ACC112 (cell line): ENCODE results near the gene ZNF491.
"Not testable (repeated sequence)": the region's sequence is repeated elsewhere in the genome, so short reads cannot be mapped to it uniquely, and the experiment has no call there.

Experiments
- H2AFZ ChIP-seq: fragments of 200-600 bp; sonication (generic); one replicate; pipeline ENCODE4 v1.6.0; 2017; ENCODE audit warnings: antibody characterized with exemption, low read length; ENCODE audit not compliant: unreplicated experiment
- H3K27ac ChIP-seq: fragments of 200-600 bp; sonication (generic); 2 replicates; pipeline ENCODE4 v1.5.1; 2014; ENCODE audit warnings: low read depth, mild to moderate bottlenecking, antibody characterized with exemption, low read length, moderate library complexity
- H3K27me3 ChIP-seq: fragments of 200-600 bp; sonication (generic); 2 replicates; pipeline ENCODE4 v1.6.1; 2014; ENCODE audit warnings: mild to moderate bottlenecking, antibody characterized with exemption, low read length, moderate library complexity, mixed read lengths; ENCODE audit not compliant: insufficient read depth
- H3K36me3 ChIP-seq: fragments of 200-600 bp; sonication (generic); 2 replicates; pipeline ENCODE4 v1.6.1; 2016; ENCODE audit warnings: mild to moderate bottlenecking, antibody characterized with exemption, low read length, moderate library complexity, mixed read lengths; ENCODE audit not compliant: insufficient read depth
- H3K4me1 ChIP-seq: fragments of 200-600 bp; sonication (generic); one replicate; pipeline ENCODE4 v1.6.1; 2016; ENCODE audit warnings: low read length, mixed read lengths; ENCODE audit not compliant: insufficient read depth, unreplicated experiment, control insufficient read depth
- H3K4me3 ChIP-seq: fragments of 200-600 bp; sonication (generic); 2 replicates; pipeline ENCODE4 v1.5.1; 2014; ENCODE audit warnings: mild to moderate bottlenecking, low read depth, low read length
- H3K79me2 ChIP-seq: fragments of 200-600 bp; sonication (generic); one replicate; pipeline ENCODE4 v1.6.0; 2016; ENCODE audit warnings: low read length; ENCODE audit not compliant: control insufficient read depth, unreplicated experiment, insufficient read depth

The ZNF491 gene

GRCh38 chr19:11806354-11807098 is 8.2 kb downstream of the ZNF491 start:
- H2AFZ ChIP-seq: no peak overlapping the region
- H3K27ac ChIP-seq: no peak overlapping the region
- H3K36me3 ChIP-seq: no peaks in the 10 kb centered on the region
- H3K4me3 ChIP-seq: no peak overlapping the region
- no peaks in the 10 kb centered on the region for H3K4me1 ChIP-seq
- H3K79me2 ChIP-seq: no peaks in the 10 kb centered on the region
- no peaks in the 10 kb centered on the region for H3K27me3 ChIP-seq

- no peaks in the 10 kb centered on the region for H3K36me3 ChIP-seq
- no peaks in the 10 kb centered on the region for H3K4me1 ChIP-seq
- no peaks in the 10 kb centered on the region for H3K27me3 ChIP-seq
- H3K27ac ChIP-seq: no peak overlapping the region
- H2AFZ ChIP-seq: no peak overlapping the region
- no peaks in the 10 kb centered on the region for H3K79me2 ChIP-seq
- H3K4me3 ChIP-seq: no peak overlapping the region
These were observed 8.7 kb downstream of the ZNF491 start for GRCh38 chr19:11807099-11807380.

- H3K36me3 ChIP-seq: no peaks in the 10 kb centered on the region
- H3K79me2 ChIP-seq: no peaks in the 10 kb centered on the region
- no peak overlapping the region for H3K27ac ChIP-seq
- no peaks in the 10 kb centered on the region for H3K4me1 ChIP-seq
- H3K27me3 ChIP-seq: no peaks in the 10 kb centered on the region
- H2AFZ ChIP-seq: peak overlapping the region; percentile 30
- H3K4me3 ChIP-seq: peak overlapping the region; percentile 85
These were observed 15.3 kb downstream of the ZNF491 start for GRCh38 chr19:11813703-11814028.

DNA sequence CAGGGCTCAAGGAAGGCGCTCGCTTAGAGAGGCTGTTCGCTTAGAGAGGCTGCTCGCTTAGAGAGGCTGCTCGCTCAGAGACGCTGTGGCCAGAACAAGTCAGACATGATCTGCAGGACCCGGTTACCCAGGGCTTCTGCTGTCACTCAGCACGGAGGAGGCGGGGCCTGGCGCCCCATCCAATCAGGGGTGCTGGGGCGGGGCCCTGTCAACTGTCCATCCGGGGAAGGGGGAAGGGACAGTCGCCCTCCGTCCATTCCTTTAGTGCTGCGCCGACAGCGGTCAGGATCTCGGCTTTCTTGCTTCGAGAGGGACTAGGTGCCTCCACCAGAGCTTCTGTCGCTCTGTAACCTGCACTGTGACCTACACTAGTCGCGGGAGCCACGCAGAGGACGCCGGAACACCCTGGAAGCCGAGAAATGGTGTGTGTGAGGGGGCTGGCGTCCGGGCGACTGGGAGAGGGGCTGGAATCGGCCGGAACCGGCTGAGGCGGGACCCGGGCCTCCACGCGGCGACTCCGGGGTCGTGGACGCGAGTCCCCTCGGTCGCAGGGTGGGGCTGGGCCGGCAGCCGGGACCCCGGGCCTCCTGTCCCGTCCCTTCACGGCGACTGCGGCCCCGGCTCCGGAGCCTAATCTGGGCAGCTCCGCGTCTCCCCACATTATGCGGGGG is 15.8 kb downstream of the ZNF491 start, which contains the start of gene ZNF440:
ZNF440 (plus strand) TSS at position 245 of the 671 bp plus-strand sequence; CDS start at position 420, 175 bp downstream.
- Histone ChIP-seq H3K79me2 (no peaks in the 10 kb centered on the region), H3K27me3 (no peaks in the 10 kb centered on the region), H3K4me1 (no peaks in the 10 kb centered on the region), H3K27ac (no peak within 1 kb of the TSS), H3K36me3 (no peaks in the 10 kb centered on the region), H2AFZ (peak within 1 kb of the TSS; percentile 82), H3K4me3 (peak within 1 kb of the TSS; percentile 85)

- H2AFZ ChIP-seq: peak overlapping the region; percentile 82
- H3K27ac ChIP-seq: no peak overlapping the region
- H3K27me3 ChIP-seq: no peaks in the 10 kb centered on the region
- H3K4me1 ChIP-seq: no peaks in the 10 kb centered on the region
- no peaks in the 10 kb centered on the region for H3K36me3 ChIP-seq
- peak overlapping the region; percentile 85 for H3K4me3 ChIP-seq
- H3K79me2 ChIP-seq: no peaks in the 10 kb centered on the region
These were observed 16.3 kb downstream of the ZNF491 start for GRCh38 chr19:11814700-11815035.

- Histone ChIP-seq H3K27ac (no peak overlapping the region), H2AFZ (no peak overlapping the region), H3K79me2 (peaks cover 2% of the 10 kb centered on the region), H3K4me3 (no peak overlapping the region), H3K4me1 (no peaks in the 10 kb centered on the region), H3K36me3 (peaks cover 6% of the 10 kb centered on the region; the same call in 1 of the 2 replicates), H3K27me3 (no peaks in the 10 kb centered on the region)
These were observed 23.3 kb downstream of the ZNF491 start for GRCh38 chr19:11821474-11822109.

- H3K27me3 ChIP-seq, H2AFZ ChIP-seq, H3K4me3 ChIP-seq, H3K4me1 ChIP-seq, H3K27ac ChIP-seq, H3K79me2 ChIP-seq: not testable (repeated sequence)
- peaks cover 27% of the 10 kb centered on the region for H3K36me3 ChIP-seq
These were observed 30.9 kb downstream of the ZNF491 start for GRCh38 chr19:11828957-11829876.

- Histone ChIP-seq H3K27ac (no peak overlapping the region), H3K4me1 (no peaks in the 10 kb centered on the region), H3K36me3 (peaks cover 27% of the 10 kb centered on the region), H3K4me3 (no peak overlapping the region), H2AFZ (no peak overlapping the region), H3K79me2 (no peaks in the 10 kb centered on the region), H3K27me3 (no peaks in the 10 kb centered on the region)
These were observed 34.1 kb downstream of the ZNF491 start for GRCh38 chr19:11832253-11832912.

- H3K79me2 ChIP-seq: no peaks in the 10 kb centered on the region
- no peaks in the 10 kb centered on the region for H3K4me1 ChIP-seq
- H3K27ac ChIP-seq: no peak overlapping the region
- H2AFZ ChIP-seq: no peak overlapping the region
- peaks cover 27% of the 10 kb centered on the region for H3K36me3 ChIP-seq
- H3K27me3 ChIP-seq: no peaks in the 10 kb centered on the region
- no peak overlapping the region for H3K4me3 ChIP-seq
These were observed 35.2 kb downstream of the ZNF491 start for GRCh38 chr19:11833541-11833940.

DNA sequence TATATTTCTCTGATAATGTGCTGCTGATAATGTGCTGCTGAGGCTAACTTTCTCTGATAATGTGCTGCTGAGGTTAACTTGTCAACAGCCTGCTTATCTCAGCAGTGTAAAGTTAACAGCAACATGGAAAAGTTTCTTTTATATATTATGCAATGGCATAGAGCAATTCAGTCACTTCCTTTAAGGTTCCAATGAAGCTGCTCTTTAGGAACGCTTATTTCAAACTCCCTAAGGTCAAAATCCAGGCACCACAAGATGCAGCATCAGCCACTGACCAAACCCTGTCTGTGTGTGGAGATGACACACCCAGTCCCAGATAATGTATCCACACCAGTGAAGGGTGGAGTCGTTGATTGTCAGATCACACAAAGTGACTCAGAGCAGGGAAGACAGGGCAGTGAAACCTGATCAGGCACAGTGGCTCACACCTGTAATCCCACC is 37.3 kb downstream of the ZNF491 start:
- H3K79me2 ChIP-seq, H3K4me1 ChIP-seq, H3K27me3 ChIP-seq, H3K4me3 ChIP-seq, H2AFZ ChIP-seq, H3K27ac ChIP-seq: not testable (repeated sequence)
- H3K36me3 ChIP-seq: peaks cover 27% of the 10 kb centered on the region
